HG03378 (cell line): ENCODE measurements around the gene TENM4.

Source experiments
- ATAC-seq: cut with Tn5 transposase; IDR thresholded peaks from one replicate; pipeline ENCODE4 v1.9.1; 2021; ENCODE audit warnings: mild to moderate bottlenecking, moderate library complexity; ENCODE audit not compliant: unreplicated experiment

The TENM4 gene

DNA sequence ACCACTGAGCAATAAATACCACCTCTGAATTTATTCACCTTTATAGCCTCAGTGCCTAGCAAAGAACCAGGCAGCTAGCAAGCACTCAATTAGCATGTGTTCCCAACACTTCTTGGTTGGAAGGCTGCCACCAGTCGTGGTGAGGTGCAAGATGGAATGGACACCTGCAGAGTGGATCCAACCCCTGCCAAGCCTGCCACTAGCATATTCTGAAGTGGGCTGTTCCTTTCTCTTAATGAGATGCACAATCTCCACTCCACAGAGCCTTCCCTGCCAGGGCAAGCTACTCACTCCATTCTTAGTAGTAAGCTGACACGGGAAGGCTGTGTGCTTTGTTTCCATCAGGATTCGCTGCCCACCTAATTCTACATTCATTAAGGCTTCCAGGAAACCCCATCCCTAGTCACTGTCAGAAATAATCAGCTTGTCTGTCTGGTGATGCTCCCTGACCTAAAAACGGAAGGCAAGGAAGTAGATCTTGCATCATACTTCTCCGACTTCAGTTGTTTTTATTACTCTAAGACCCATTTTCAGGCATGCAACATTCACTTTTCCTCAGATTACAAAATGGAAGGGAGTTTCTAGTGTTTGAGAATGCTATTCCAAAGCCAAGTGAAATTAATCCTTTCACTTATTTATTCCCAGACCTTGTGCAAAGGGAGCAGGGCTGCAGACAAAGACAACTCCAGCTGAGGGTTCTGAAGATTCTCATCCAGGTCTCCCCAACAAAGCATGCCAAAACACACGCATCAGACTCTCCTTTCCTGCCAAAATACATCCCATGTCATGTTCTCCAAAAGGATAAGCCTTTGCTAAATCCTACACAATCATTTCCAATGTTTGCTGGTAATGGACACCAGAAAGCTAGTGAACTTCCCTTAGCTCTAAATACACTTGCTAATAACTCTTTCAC, 128.0 kb downstream of the TENM4 start:
- ATAC-seq: no peak

- ATAC-seq: no peak
Observed at GRCh38 chr11:79311461-79311860, 129.4 kb downstream of the TENM4 start.

- no peak for ATAC-seq
Observed at GRCh38 chr11:79309407-79309806, 131.4 kb downstream of the TENM4 start.

DNA sequence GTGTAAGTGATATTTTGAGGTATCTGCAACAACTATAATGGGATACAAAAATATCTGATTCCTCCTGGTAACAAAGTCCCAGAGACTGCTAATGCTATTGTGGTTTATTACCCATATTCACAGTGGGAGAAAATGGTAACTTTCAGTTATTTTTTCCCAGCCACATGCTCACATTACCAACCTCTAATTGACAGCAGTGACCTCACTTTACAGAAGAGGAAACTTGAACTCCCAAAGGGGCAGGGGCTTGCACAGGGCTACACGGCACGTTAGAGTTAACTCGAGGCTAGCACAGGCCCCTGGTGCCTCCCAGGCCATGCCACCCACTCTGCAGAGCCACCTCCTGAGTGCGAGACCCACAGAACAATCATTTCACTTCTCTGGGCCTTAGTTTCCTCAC, 132.4 kb downstream of the TENM4 start:
- ATAC-seq: no peak

DNA sequence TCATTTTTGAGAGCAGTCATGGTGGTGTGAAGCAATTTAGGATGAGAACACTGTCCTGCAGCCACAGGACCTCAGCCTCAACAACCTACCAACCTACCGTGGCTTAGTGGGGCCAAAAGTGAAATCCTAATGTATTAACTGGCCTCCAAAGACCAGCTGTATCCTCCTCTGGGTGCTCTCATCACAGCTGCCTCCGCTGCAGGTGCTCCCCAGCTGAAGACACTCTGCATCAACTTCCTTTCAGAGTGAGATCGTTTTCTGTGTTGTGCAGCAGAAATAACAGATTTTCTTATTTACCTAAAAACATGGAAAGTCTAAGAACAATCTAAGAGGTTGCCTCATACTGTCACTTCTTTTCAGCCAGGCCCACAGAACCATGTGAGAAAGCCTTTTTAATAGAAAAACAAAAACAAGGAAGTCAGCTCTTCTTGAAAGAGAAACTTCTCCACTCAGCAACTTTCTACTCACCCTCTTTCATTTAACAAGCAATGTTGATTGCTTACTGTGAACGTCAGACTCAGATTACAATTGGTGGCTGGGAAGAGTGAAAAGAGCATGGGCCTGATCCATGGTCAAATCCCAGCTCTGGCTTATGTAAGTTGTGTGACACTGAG, 136.1 kb downstream of the TENM4 start:
- no peak for ATAC-seq

DNA sequence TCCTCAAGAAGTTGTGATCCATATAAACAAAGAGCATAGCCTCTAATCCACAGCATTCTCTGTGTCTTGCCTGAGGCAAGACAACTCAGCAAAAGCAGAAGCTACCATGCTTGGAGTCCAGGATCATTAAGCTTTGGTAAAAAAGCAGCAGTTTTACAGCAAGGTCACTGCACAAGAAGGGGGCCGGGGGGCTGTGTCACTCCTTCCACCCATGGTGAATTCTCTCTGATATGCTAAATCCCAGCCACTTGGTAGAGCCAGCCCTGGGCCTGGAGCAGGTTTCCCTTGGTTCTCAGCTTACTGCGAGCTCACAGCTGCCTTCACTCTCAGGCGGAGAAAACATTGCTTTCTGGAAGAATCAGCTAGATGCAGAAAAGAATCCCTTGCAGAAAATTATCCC, 144.7 kb downstream of the TENM4 start:
- ATAC-seq: no peak

DNA sequence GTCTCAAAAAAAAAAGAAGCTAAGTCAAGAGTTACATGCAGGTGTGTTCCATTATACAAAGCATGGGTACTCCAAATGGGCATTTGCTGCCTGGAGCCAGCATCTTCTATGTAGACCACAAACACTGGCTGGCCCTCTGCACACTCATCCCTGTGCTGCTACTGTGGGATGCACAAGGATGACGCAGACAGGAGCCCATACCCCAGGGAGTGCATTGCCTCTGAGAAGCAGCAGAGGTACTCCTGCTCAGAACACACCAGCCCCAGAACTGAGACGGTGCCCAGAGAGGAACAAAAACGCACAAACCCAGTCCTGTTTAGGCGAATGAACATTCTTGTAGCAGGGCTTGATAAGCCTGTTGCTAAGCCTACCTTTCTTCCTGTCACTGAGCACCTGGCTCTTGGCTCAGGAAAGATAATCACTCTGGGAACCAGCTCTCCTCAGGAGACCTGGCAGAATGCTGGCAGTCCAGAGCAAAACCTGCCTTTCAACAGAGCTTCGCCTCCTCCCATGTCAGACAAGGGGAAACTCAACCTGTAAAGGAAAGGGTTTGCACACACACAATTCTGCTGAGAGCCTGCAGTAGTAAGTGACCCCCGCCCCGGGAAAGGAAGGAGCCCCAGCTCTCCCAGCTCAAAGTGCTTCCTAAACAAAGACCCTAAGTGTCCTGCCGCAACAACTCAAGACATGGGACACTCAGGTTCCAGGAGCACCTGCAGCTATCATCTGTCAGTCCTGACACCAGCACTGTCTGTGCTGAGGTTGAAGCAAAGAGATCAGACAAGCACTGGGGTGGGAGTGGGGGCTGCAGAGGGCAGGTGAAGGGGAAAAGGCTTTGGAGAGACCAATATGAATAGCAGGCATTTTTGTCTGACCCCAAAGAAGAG, 145.7 kb downstream of the TENM4 start:
- ATAC-seq: no peak

- ATAC-seq: no peak
Observed at GRCh38 chr11:79291948-79292347, 148.9 kb downstream of the TENM4 start.

DNA sequence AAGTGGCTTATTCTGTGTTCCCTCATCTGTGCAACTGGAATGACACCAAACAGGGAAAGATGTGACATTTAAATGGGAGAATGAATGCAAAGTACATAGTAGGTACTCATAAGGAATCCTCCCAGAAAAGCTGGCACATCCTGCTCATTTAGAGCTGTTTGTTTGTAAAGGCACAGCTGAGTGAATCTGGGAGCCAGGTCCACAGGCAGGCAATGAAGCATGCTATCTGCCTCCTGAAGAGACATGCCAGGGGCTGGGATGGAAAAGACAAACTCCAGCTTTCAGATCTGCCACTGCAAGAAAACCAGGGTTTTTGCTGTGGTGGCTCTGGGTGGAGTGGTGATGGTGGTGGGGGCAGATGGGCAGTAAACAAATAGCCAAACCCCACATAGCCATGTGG, 150.1 kb downstream of the TENM4 start:
- no peak for ATAC-seq

DNA sequence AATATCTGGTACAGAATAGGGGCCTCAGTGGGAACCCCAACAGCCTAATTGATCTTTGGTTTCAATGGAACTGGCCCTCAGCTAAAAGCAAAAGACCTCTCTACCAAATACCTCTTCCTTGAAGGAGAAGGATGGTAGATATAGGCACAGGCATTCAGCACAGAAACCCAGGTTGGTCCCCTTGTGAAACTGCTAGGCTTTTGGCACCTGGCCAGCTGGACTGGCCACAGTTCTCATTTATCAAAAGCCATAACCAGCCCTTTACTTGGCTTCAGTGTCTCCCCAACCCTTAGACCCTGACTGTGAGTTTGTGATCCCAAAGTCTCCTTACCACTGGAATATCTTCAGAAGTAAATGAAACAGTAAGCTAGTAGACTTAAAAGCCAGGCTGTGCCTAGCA, 152.9 kb downstream of the TENM4 start:
- ATAC-seq: no peak

GRCh38 chr11:79285756-79286155, 155.1 kb downstream of the TENM4 start:
- no peak for ATAC-seq

GRCh38 chr11:79276736-79277325, 164.0 kb downstream of the TENM4 start:
- ATAC-seq: no peak

GRCh38 chr11:79274636-79275331, 166.0 kb downstream of the TENM4 start:
- no peak for ATAC-seq

DNA sequence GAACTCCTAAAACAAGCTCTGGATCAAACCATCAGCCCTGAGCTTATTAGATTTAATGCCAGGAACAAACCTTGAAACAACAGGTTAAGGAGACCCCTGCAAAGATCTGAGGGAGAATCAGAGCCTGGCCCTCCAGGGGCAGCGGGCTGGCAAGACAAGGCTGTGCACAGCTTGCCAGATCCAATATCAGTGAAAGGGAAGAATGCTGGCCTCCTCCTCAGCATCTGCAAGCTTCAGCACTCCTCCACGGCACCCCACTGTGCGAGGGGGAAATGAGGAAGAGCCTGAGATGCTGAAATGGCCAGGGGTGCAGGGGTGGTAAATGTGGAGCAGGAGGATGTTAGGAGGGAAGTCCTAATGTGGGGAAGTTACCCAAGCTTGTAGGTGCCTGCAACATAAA, 167.0 kb downstream of the TENM4 start:
- ATAC-seq: no peak

DNA sequence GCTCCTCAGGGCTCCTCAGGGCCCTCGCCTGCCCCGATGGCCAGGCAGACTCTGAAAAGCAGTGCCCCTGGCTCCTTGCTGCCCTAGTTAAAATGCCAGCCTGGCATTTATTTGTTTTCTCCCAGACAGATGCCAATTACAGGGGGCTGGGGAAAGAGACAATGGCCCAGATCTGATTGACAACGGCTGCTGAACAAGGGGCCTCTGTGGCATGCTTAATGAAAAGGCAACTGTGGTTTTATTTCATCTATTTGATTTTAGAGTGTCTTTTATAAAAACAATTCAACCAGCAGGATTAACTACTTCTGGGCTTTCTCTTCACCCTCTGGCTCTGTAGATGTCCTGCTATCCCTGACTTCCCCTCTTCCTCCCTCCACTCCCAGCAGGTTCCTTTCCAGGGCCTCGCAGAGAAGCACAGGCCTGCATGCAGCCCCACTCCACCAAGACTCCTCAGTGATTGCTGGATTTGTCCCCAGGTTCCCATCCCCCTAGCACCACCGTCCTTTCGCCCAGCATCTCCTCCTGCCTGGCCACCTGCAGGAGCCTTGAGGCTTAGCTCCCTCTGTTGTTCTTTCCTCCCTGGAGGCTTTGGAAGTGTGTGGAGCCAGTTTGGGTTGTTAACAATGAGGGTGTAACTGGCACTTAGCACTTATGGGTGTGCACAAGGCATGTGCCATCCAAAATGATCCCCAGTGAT, 171.1 kb downstream of the TENM4 start:
- ATAC-seq: no peak

DNA sequence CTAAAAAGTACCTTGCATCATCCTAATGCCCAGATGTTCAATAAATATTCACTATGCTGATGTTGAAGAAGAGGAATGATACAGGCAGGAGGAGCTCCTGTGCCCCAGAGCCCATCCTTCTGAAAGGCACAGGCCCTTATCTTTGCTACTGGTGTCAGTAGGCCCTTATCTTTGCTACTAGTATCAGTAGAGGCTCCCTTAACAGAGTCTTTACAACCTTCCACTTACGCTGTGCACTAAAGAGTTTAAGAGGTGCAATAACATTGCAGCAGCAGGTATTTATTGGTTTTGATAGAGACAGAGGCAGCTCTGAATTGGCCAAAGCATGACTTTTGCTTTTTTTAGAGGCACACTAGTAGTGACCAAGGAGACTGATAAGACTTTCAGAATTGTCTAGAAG, 174.4 kb downstream of the TENM4 start:
- ATAC-seq: no peak

GRCh38 chr11:79265756-79266322, 175.0 kb downstream of the TENM4 start:
- ATAC-seq: no peak

GRCh38 chr11:79264284-79264683, 176.5 kb downstream of the TENM4 start:
- ATAC-seq: no peak

- ATAC-seq: no peak
Observed at GRCh38 chr11:79263001-79263400, 177.8 kb downstream of the TENM4 start.

GRCh38 chr11:79262221-79262620, 178.6 kb downstream of the TENM4 start:
- ATAC-seq: no peak
